Calu3 (cell line): ENCODE measurements around the gene HSD17B12. TPM values are rescaled to one million over a fixed set of nuclear protein-coding genes. Genes with fewer than 3 reads are reported as not detected.

Experiments
- BruUV-seq: library from RNA; stranded (reverse); fragments of 400-500 nt; replicated peaks from 2 replicates; lab custom pipeline; 2021; lab: Mats Ljungman, UMichigan
- CTCF ChIA-PET: fragments of 300-600 bp; sonication (Branson Sonifier 250); formaldehyde crosslinking; loops from one replicate; lab custom pipeline; 2022; ENCODE audit warnings: antibody characterized with exemption; lab: Charles Lee
- DNase-seq: peaks from one replicate; pipeline ENCODE4 v3.0.0; 2022
- H3K27ac Mint-ChIP-seq: one replicate; pipeline ENCODE4 v1.8.0; 2022; ENCODE audit warnings: mixed read lengths; ENCODE audit not compliant: unreplicated experiment
- H3K27me3 Mint-ChIP-seq: one replicate; pipeline ENCODE4 v1.8.0; 2022; ENCODE audit warnings: mixed read lengths; ENCODE audit not compliant: unreplicated experiment
- H3K36me3 Mint-ChIP-seq: one replicate; pipeline ENCODE4 v1.8.0; 2022; ENCODE audit warnings: mild to moderate bottlenecking, moderate library complexity, mixed read lengths; ENCODE audit not compliant: insufficient read depth, unreplicated experiment
- H3K4me1 Mint-ChIP-seq: one replicate; pipeline ENCODE4 v1.8.0; 2022; ENCODE audit warnings: mild to moderate bottlenecking, low read depth, mixed read lengths; ENCODE audit not compliant: unreplicated experiment
- H3K4me3 Mint-ChIP-seq: one replicate; pipeline ENCODE4 v1.8.0; 2022; ENCODE audit warnings: mild to moderate bottlenecking, low read depth, moderate library complexity, mixed read lengths; ENCODE audit not compliant: unreplicated experiment
- H3K9me3 Mint-ChIP-seq: one replicate; pipeline ENCODE4 v1.8.0; 2022; ENCODE audit warnings: low read depth, mixed read lengths; ENCODE audit not compliant: unreplicated experiment
- CTCF ChIP-seq: fragments of 200-600 bp; IDR thresholded peaks from one replicate; pipeline ENCODE4 v1.8.0; 2022; ENCODE audit warnings: antibody characterized with exemption; ENCODE audit not compliant: unreplicated experiment
- intact Hi-C: fragments of 100-400 bp; cut with micrococcal nuclease; formaldehyde crosslinking; loops from one replicate; pipeline ENCODE4 v1.10.0; 2022; ENCODE audit not compliant: unreplicated experiment
- total RNA-seq: library from RNA; stranded (reverse); gene quantifications from 2 replicates; pipeline ENCODE4 v1.2.3, GENCODE V29; 2022

Gene HSD17B12
- total RNA-seq, 1 experiment from 2014 or later = 114 TPM

GRCh38 chr11:43738600-43739409 is 58.3 kb downstream of the HSD17B12 start:
- intact Hi-C loops = loop anchor here (5.0 kb wide), 1 partner anchor 97 kb away; no protein-coding TSS in a partner anchor
- Mint-ChIP-seq H3K4me1 (peaks cover 51% of the 10 kb centered on the region), H3K4me3 (peak overlapping the region; percentile 49), H3K27ac (peak overlapping the region; percentile 73), H3K9me3 (no peaks in the 10 kb centered on the region), H3K27me3 (no peaks in the 10 kb centered on the region), H3K36me3 (peaks cover 13% of the 10 kb centered on the region)
- CTCF ChIA-PET = no interaction called here
- no peak for TF ChIP-seq CTCF
- BruUV-seq = no TSS peak
- DNase-seq = peak; percentile 49

- DNase-seq = no peak
- intact Hi-C loops = no loop called here
- H3K27ac Mint-ChIP-seq = no peak overlapping the region
- BruUV-seq = no TSS peak
- H3K36me3 Mint-ChIP-seq = peaks cover 4% of the 10 kb centered on the region
- no peak overlapping the region for H3K4me3 Mint-ChIP-seq
- TF ChIP-seq CTCF = no peak
- CTCF ChIA-PET = no interaction called here
- H3K4me1 Mint-ChIP-seq = no peaks in the 10 kb centered on the region
- no peaks in the 10 kb centered on the region for H3K27me3 Mint-ChIP-seq
- H3K9me3 Mint-ChIP-seq = peaks cover 3% of the 10 kb centered on the region
These were observed 66.1 kb downstream of the HSD17B12 start for GRCh38 chr11:43746670-43747069.

GRCh38 chr11:43747130-43747802 is 66.7 kb downstream of the HSD17B12 start:
- intact Hi-C loops = no loop called here

GRCh38 chr11:43748095-43748494 is 67.6 kb downstream of the HSD17B12 start:
- intact Hi-C loops = no loop called here
- no peak overlapping the region for H3K4me3 Mint-ChIP-seq
- H3K9me3 Mint-ChIP-seq = peaks cover 3% of the 10 kb centered on the region

More at GRCh38 chr11:43747130-43747802, 66.7 kb downstream of the HSD17B12 start:
- H3K27me3 Mint-ChIP-seq = no peaks in the 10 kb centered on the region
- no peak overlapping the region for H3K27ac Mint-ChIP-seq
- no peak overlapping the region for H3K4me3 Mint-ChIP-seq
- H3K36me3 Mint-ChIP-seq = peaks cover 4% of the 10 kb centered on the region
- CTCF ChIA-PET = no interaction called here
- BruUV-seq = no TSS peak
- no peaks in the 10 kb centered on the region for H3K4me1 Mint-ChIP-seq
- peaks cover 3% of the 10 kb centered on the region for H3K9me3 Mint-ChIP-seq
- TF ChIP-seq CTCF = no peak
- no peak for DNase-seq

More at GRCh38 chr11:43748095-43748494, 67.6 kb downstream of the HSD17B12 start:
- no peak for TF ChIP-seq CTCF
- CTCF ChIA-PET = interaction anchor here (0.6 kb wide), 1 partner anchor 208 kb away, joined by 3 read pairs; no protein-coding TSS in a partner anchor
- H3K4me1 Mint-ChIP-seq = no peaks in the 10 kb centered on the region
- peaks cover 4% of the 10 kb centered on the region for H3K36me3 Mint-ChIP-seq
- BruUV-seq = no TSS peak
- no peak overlapping the region for H3K27ac Mint-ChIP-seq
- H3K27me3 Mint-ChIP-seq = no peaks in the 10 kb centered on the region
- no peak for DNase-seq
